Hindlimb muscle (tissue), 1 donor: Measurements from ENCODE around the gene LIN52. TPM values are rescaled to one million over a fixed set of nuclear protein-coding genes. Genes with fewer than 3 reads are reported as not detected.

ENCODE experiments used
- DNase-seq: peaks from one replicate; pipeline ENCODE4 v3.0.0-alpha.2; 2013
- polyA plus RNA-seq: library from polyadenylated mRNA; unstranded; fragments of 120-200 nt; gene quantifications from one replicate; pipeline ENCODE4 v1.2.1, GENCODE V29; 2013; ENCODE audit not compliant: insufficient read length

The LIN52 gene
- polyA plus RNA-seq, 1 donor, result 11.2 TPM

- no peak for DNase-seq
Measured at GRCh38 chr14:74238974-74239847, 154.5 kb downstream of the LIN52 start, which contains the start of gene VSX2. VSX2 (plus strand) TSS chr14:74239449; CDS start chr14:74239562, 113 bp downstream.

DNA sequence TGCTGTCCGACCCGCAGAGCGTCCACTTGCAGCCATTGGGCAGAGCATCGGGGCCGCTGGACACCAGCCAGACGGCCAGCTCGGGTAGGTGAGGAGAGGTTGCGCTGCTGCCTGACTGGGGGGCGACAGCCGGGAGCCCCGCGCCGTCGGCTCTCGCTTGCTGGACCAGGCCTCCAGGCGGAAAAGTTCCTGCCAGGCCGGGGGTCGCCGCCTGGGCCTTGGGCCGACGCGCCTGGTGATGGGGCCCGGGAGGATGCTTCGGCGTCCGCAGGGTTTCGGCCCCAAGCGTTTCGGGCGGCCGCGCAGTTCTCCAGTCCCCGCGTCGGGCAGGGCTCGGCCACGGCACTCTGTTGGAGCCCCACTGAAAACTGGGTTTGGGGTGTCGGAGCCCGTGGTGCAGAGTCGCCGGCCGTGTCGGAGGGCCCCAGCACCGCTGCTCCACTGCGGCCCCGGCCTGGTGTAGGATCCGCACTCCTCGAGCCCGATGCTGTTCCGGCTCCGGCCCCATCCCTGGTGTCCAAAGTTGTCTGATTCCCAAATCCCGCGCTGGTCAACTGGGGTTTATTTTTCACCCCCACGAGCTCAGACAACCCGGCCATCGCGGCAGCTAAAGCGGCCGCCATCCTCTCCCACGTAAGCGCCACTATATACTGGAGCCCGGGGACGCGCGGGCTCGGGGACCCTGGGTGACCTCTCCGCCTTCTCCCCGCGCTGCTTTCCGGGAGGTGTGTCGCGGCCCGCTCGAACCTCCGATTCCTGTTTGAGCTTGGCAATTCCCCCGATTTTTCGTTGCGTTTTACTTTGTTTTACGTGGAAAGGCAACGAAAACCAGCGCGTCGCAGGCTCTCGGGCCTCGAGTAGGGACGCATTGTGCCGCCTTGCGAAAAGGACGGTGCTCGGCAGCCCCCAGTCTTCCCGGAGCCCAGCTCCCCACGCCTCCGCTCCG lies 155.4 kb downstream of the LIN52 start:
- DNase-seq, result peak; percentile 32

- DNase-seq, result no peak
Measured at GRCh38 chr14:74240794-74241651, 156.3 kb downstream of the LIN52 start.

- no peak for DNase-seq
Measured at GRCh38 chr14:74241652-74242017, 156.9 kb downstream of the LIN52 start.

DNA sequence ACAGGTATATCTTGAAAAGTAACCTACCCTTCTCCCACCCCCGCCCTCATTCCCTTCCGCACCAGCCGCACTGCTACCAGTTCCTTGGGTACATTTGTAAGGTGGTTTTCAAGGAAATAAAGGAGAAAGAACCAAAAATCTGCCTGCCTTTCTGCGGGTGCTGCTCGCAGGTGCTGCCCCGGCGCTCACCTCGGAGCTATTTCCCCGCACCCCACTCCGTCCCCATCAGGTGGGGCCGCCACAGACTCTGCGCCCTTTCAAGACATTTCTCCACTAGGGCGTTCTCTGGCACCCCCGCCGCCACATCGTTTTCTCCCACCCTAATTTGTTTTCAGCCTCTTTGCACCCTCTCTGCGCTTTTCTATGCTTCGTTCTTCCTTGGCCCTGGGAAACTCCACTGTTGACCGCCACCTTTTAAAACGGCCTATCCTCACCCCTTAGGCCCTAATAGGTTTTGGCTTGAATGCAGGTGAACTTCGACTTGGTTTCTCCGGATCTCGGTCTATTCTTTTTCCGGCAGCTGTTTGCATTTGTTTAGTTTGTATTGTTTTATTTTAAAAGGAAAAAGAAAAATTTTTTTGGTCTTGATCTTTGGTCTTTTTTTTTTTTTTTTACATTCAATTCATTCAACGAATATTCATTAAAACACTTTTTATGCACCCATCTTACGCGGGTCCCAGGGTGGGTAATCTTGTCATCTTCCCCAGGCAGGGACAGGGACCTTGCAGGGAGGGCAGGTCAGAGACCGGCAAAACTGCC lies 157.4 kb downstream of the LIN52 start:
- no peak for DNase-seq

GRCh38 chr14:74242780-74243042 lies 158.0 kb downstream of the LIN52 start:
- DNase-seq, result no peak

- DNase-seq, result no peak
Measured at GRCh38 chr14:74243051-74243450, 158.3 kb downstream of the LIN52 start.

- no peak for DNase-seq
Measured at GRCh38 chr14:74244115-74244514, 159.4 kb downstream of the LIN52 start.

GRCh38 chr14:74245292-74245691 lies 160.5 kb downstream of the LIN52 start:
- no peak for DNase-seq

GRCh38 chr14:74246542-74246941 lies 161.8 kb downstream of the LIN52 start:
- no peak for DNase-seq

GRCh38 chr14:74248017-74248416 lies 163.3 kb downstream of the LIN52 start:
- no peak for DNase-seq

GRCh38 chr14:74249433-74250375 lies 164.9 kb downstream of the LIN52 start:
- no peak for DNase-seq

Other genes starting within 250 kb of the LIN52 start
- 8.6 TPM for gene PTGR2, start 233.1 kb upstream of the LIN52 start, polyA plus RNA-seq
- gene ZNF410, start 198.1 kb upstream of the LIN52 start, polyA plus RNA-seq, result 28.2 TPM
- 11.1 TPM for gene FAM161B, start 134.9 kb upstream of the LIN52 start, polyA plus RNA-seq
- gene COQ6, start 134.7 kb upstream of the LIN52 start, polyA plus RNA-seq, result 49.3 TPM
- gene ENTPD5, start 65.7 kb upstream of the LIN52 start, polyA plus RNA-seq, result 14.6 TPM
- gene BBOF1, start 65.6 kb upstream of the LIN52 start, polyA plus RNA-seq, result 6.0 TPM
- 16.0 TPM for gene ALDH6A1, start 503 bp upstream of the LIN52 start, polyA plus RNA-seq
- not detected for gene VSX2, start 154.5 kb downstream of the LIN52 start, polyA plus RNA-seq
- gene ABCD4, start 218.0 kb downstream of the LIN52 start, polyA plus RNA-seq, result 65.0 TPM